H9 (cell line): ENCODE data around the gene TAF3. TPM values are rescaled to one million over a fixed set of nuclear protein-coding genes. Genes with fewer than 3 reads are reported as not detected.

Source experiments
- DNase-seq: peaks from one replicate; pipeline ENCODE4 v3.0.0-alpha.2; 2017
- H2AFZ ChIP-seq: one replicate; pipeline ENCODE4 v1.6.1; 2013; ENCODE audit warnings: mild to moderate bottlenecking, low read length, control low read depth, moderate library complexity
- H2AK5ac ChIP-seq: 2 replicates; pipeline ENCODE4 v1.6.1; 2013; ENCODE audit warnings: low read length, control low read depth, mixed read lengths; ENCODE audit not compliant: insufficient read length
- H2BK120ac ChIP-seq: one replicate; pipeline ENCODE4 v1.6.1; 2013; ENCODE audit warnings: low read depth, mild to moderate bottlenecking, low read length, control low read depth, inconsistent platforms; ENCODE audit not compliant: poor library complexity, severe bottlenecking
- H2BK12ac ChIP-seq: 2 replicates; pipeline ENCODE4 v1.6.1; 2013; ENCODE audit warnings: low read length, control low read depth, mixed read lengths, low read depth; ENCODE audit not compliant: insufficient read length
- H2BK15ac ChIP-seq: 2 replicates; pipeline ENCODE4 v1.6.1; 2013; ENCODE audit warnings: low read depth, low read length, control low read depth
- H2BK20ac ChIP-seq: one replicate; pipeline ENCODE4 v1.6.1; 2013; ENCODE audit warnings: low read depth, mild to moderate bottlenecking, low read length, control low read depth, inconsistent platforms; ENCODE audit not compliant: poor library complexity, severe bottlenecking
- H2BK5ac ChIP-seq: 2 replicates; pipeline ENCODE4 v1.6.1; 2013; ENCODE audit warnings: low read length, control low read depth, mixed read lengths; ENCODE audit not compliant: insufficient read length
- H3K14ac ChIP-seq: 2 replicates; pipeline ENCODE4 v1.6.1; 2013; ENCODE audit warnings: low read length, control low read depth; ENCODE audit not compliant: insufficient read depth
- H3K18ac ChIP-seq: 2 replicates; pipeline ENCODE4 v1.6.1; 2013; ENCODE audit warnings: low read depth, mild to moderate bottlenecking, mixed read lengths, low read length, control low read depth; ENCODE audit not compliant: insufficient read length
- H3K23ac ChIP-seq: 2 replicates; pipeline ENCODE4 v1.6.1; 2013; ENCODE audit warnings: low read length, control low read depth, mixed read lengths, low read depth; ENCODE audit not compliant: insufficient read length
- H3K23me2 ChIP-seq: 2 replicates; pipeline ENCODE4 v1.6.1; 2013; ENCODE audit warnings: low read depth, mild to moderate bottlenecking, mixed read lengths, low read length, control low read depth; ENCODE audit not compliant: insufficient read length, poor library complexity, severe bottlenecking
- H3K27ac ChIP-seq: 2 replicates; pipeline ENCODE4 v1.5.1; 2013; ENCODE audit warnings: low read length, control low read depth, mixed read lengths, low read depth; ENCODE audit not compliant: insufficient read length
- H3K27me3 ChIP-seq: 2 replicates; pipeline ENCODE4 v1.6.1; 2013; ENCODE audit warnings: low read length, control low read depth, inconsistent platforms; ENCODE audit not compliant: insufficient read depth
- H3K4ac ChIP-seq: 2 replicates; pipeline ENCODE4 v1.6.1; 2013; ENCODE audit warnings: low read depth, mild to moderate bottlenecking, control low read depth, inconsistent platforms, low read length, moderate library complexity
- H3K4me1 ChIP-seq: 2 replicates; pipeline ENCODE4 v1.6.1; 2013; ENCODE audit warnings: low read length, control low read depth, inconsistent platforms; ENCODE audit not compliant: insufficient read depth
- H3K4me2 ChIP-seq: 2 replicates; pipeline ENCODE4 v1.6.1; 2013; ENCODE audit warnings: low read length, control low read depth, mixed read lengths; ENCODE audit not compliant: insufficient read length, insufficient read depth
- H3K56ac ChIP-seq: 2 replicates; pipeline ENCODE4 v1.6.1; 2013; ENCODE audit warnings: low read depth, mild to moderate bottlenecking, mixed read lengths, low read length, control low read depth; ENCODE audit not compliant: insufficient read length
- H3K79me1 ChIP-seq: 2 replicates; pipeline ENCODE4 v1.6.1; 2013; ENCODE audit warnings: low read depth, mild to moderate bottlenecking, moderate library complexity, low read length, control low read depth, inconsistent platforms; ENCODE audit not compliant: insufficient read depth, poor library complexity, severe bottlenecking
- H3K79me2 ChIP-seq: 2 replicates; pipeline ENCODE4 v1.6.1; 2013; ENCODE audit warnings: low read length, control low read depth, inconsistent platforms; ENCODE audit not compliant: insufficient read depth
- H3K9ac ChIP-seq: 2 replicates; pipeline ENCODE4 v1.6.1; 2013; ENCODE audit warnings: low read length, control low read depth, mixed read lengths; ENCODE audit not compliant: insufficient read length; ENCODE audit errors: extremely low read depth
- H3K9me3 ChIP-seq: one replicate; pipeline ENCODE4 v1.6.1; 2013; ENCODE audit warnings: low read depth, low read length, inconsistent platforms; ENCODE audit not compliant: control insufficient read depth
- H3T11ph ChIP-seq: one replicate; pipeline ENCODE4 v1.6.1; 2013; ENCODE audit warnings: mild to moderate bottlenecking, low read length, control low read depth, inconsistent platforms
- H4K20me1 ChIP-seq: one replicate; pipeline ENCODE4 v1.6.1; 2013; ENCODE audit not compliant: control insufficient read depth, insufficient read length, insufficient read depth
- H4K5ac ChIP-seq: 2 replicates; pipeline ENCODE4 v1.6.1; 2013; ENCODE audit warnings: low read depth, mild to moderate bottlenecking, mixed read lengths, low read length, control low read depth; ENCODE audit not compliant: insufficient read length
- H4K8ac ChIP-seq: replicated peaks from 2 replicates; pipeline ENCODE4 v1.6.1; 2013; ENCODE audit warnings: low read length, control low read depth, mixed read lengths, low read depth; ENCODE audit not compliant: insufficient read length
- H4K91ac ChIP-seq: 2 replicates; pipeline ENCODE4 v1.6.1; 2013; ENCODE audit warnings: low read depth, mild to moderate bottlenecking, moderate library complexity, mixed read lengths, low read length, control low read depth; ENCODE audit not compliant: insufficient read length
- H3K27ac Mint-ChIP-seq, 3 experiments: 2 replicates in 2 of 3; 3 replicates in 1 of 3; pipeline ENCODE4 v1.8.0; 2020 to 2021; ENCODE audit warnings: mixed read lengths in 3 of 3, mild to moderate bottlenecking in 1 of 3, moderate library complexity in 1 of 3
- H3K27me3 Mint-ChIP-seq: 2 replicates; pipeline ENCODE4 v1.8.0; 2021; ENCODE audit warnings: low read depth, mild to moderate bottlenecking, moderate library complexity, mixed read lengths
- H3K36me3 Mint-ChIP-seq, 3 experiments: 2 replicates in 2 of 3; 3 replicates in 1 of 3; pipeline ENCODE4 v1.8.0; 2020 to 2021; ENCODE audit warnings: low read depth in 3 of 3, mixed read lengths in 3 of 3; ENCODE audit not compliant: insufficient read depth in 1 of 3
- H3K4me1 Mint-ChIP-seq, 2 experiments: 2 replicates each; pipeline ENCODE4 v1.8.0; 2020; ENCODE audit warnings: mixed read lengths in 2 of 2
- H3K4me3 Mint-ChIP-seq, 2 experiments: 2 replicates in 1 of 2; 3 replicates in 1 of 2; pipeline ENCODE4 v1.8.0; 2020 to 2021; ENCODE audit warnings: mild to moderate bottlenecking in 2 of 2, mixed read lengths in 2 of 2, moderate library complexity in 1 of 2
- H3K9me3 Mint-ChIP-seq, 2 experiments: 2 replicates in 1 of 2; 3 replicates in 1 of 2; pipeline ENCODE4 v1.8.0; 2020; ENCODE audit warnings: mild to moderate bottlenecking in 2 of 2, mixed read lengths in 2 of 2, moderate library complexity in 1 of 2
- CTCF ChIP-seq: fragments of 200-600 bp; sonication (generic); conservative IDR thresholded peaks from 3 replicates; pipeline ENCODE4 v1.8.0; 2021; ENCODE audit warnings: antibody characterized with exemption, mild to moderate bottlenecking
- WGBS: extraction: QIAGEN DNeasy Blood & Tissue Kit; methylation state at CpG from one replicate; pipeline ENCODE4 v1.1.7; 2013; ENCODE audit warnings: missing lambda C conversion rate, low lambda C conversion rate, mixed read lengths; ENCODE audit not compliant: insufficient read length; ENCODE audit errors: extremely low coverage; 5-methylcytosine and 5-hydroxymethylcytosine counted together
- total RNA-seq: library from RNA; stranded (reverse); gene quantifications from 2 replicates; pipeline ENCODE4 v1.2.1, GENCODE V29; 2021

Gene TAF3
- total RNA-seq, 1 experiment from 2014 or later, result 10.2 TPM

- H2BK15ac ChIP-seq, result no peak overlapping the region
Observed at GRCh38 chr10:7984325-7984724, 166.0 kb downstream of the TAF3 start.

More at GRCh38 chr10:7984325-7984724, 166.0 kb downstream of the TAF3 start:
- H2AK5ac ChIP-seq, result no peak overlapping the region
- no peak overlapping the region for H3K56ac ChIP-seq
- H2AFZ ChIP-seq, result no peak overlapping the region
- H3K27ac Mint-ChIP-seq, result no peak overlapping the region
- H4K8ac ChIP-seq, result no peak overlapping the region
- no peak overlapping the region for H3T11ph ChIP-seq
- no peak overlapping the region for H3K4me2 ChIP-seq
- no CpG with 5 or more reads among the region's 3 CpGs for WGBS
- no peaks in the 10 kb centered on the region for H3K79me2 ChIP-seq
- H3K36me3 Mint-ChIP-seq, result peaks cover 0 to 4% (median 0%) of the 10 kb centered on the region in 3 experiments; a peak in 2 of 7 replicates
- H3K9me3 ChIP-seq, result no peaks in the 10 kb centered on the region
- no peak overlapping the region for H3K27ac ChIP-seq
- no peak overlapping the region for H2BK12ac ChIP-seq
- no peaks in the 10 kb centered on the region for H3K27me3 Mint-ChIP-seq
- no peak for TF ChIP-seq CTCF
- H3K27me3 ChIP-seq, result no peaks in the 10 kb centered on the region
- no peaks in the 10 kb centered on the region for H3K9me3 Mint-ChIP-seq
- no peak overlapping the region for H3K4me3 Mint-ChIP-seq
- no peak overlapping the region for H3K14ac ChIP-seq
- H2BK5ac ChIP-seq, result no peak overlapping the region
- H3K79me1 ChIP-seq, result no peaks in the 10 kb centered on the region
- no peak overlapping the region for H3K23ac ChIP-seq
- no peaks in the 10 kb centered on the region for H3K23me2 ChIP-seq
- H3K4ac ChIP-seq, result no peak overlapping the region
- H3K4me1 ChIP-seq, result no peaks in the 10 kb centered on the region
- no peak overlapping the region for H4K5ac ChIP-seq
- H3K18ac ChIP-seq, result no peak overlapping the region
- H4K91ac ChIP-seq, result no peak overlapping the region
- H2BK120ac ChIP-seq, result no peak overlapping the region
- H2BK20ac ChIP-seq, result no peak overlapping the region
- no peak for DNase-seq
- peaks cover 8% of the 10 kb centered on the region in 2 experiments for H3K4me1 Mint-ChIP-seq
- H3K9ac ChIP-seq, result no peak overlapping the region
- no peaks in the 10 kb centered on the region for H4K20me1 ChIP-seq
